Astrocyte (in vitro differentiated cells and primary cell): ENCODE data around the gene NCOR1.

ENCODE experiments used
- CTCF ChIP-seq: IDR thresholded peaks from 2 replicates; pipeline ENCODE4 v1.5.1; 2011; ENCODE audit warnings: low read depth, mild to moderate bottlenecking, inconsistent platforms, low read length, moderate library complexity; ENCODE audit not compliant: insufficient read depth
- EZH2 ChIP-seq: IDR thresholded peaks from 2 replicates; pipeline ENCODE4 v1.6.1; 2012; ENCODE audit warnings: mild to moderate bottlenecking, low read length, inconsistent platforms; ENCODE audit not compliant: insufficient read depth

DNA sequence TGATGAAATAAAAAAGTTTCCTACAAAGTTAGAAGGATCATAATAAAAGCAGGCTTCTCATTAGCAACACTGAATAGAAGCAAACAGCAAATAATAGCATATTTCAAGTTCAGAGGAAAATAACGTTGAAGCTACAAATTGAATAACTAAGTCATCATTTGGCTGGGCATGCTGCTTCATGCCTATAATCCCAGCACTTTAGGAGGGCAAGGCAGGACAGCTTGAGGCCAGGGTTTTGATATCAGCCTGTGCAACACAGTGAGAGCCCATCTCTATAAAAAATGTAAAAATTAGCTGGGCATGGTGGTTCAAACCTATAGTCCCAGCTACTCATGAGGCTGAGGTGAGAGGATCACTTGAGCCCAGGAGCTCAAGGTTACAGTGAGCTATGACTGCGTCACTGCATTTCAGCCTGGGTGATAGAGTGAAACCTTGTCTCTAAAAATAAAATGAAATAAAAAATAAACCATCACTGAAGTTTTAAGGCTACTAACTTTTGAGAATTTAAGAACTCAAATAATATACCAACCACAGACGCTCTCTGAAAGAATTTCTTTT is 25.5 kb downstream of the NCOR1 start:
- TF ChIP-seq CTCF: no peak
- no peak for TF ChIP-seq EZH2
